Spleen (tissue), 7 donors: Measurements from ENCODE around the gene ZNF124.

Experiments used
- POLR2AphosphoS5 ChIP-seq, 3 donors: sonication (generic); formaldehyde crosslinking; IDR thresholded peaks; one replicate each; pipeline ENCODE4 v1.5.1; 2017; ENCODE audit warnings: antibody characterized with exemption in 3 of 3
- TF ChIP-seq, protein P1 (sequence below), 11 experiments: fragments of 200-600 bp in 7 of 11; fragments of 450-650 bp in 4 of 11; sonication (generic) in 4 of 11; IDR thresholded peaks in 8 of 11; conservative IDR thresholded peaks in 3 of 11; 1 replicate in 7 of 11; 2 replicates in 4 of 11; pipeline versions ENCODE4 v1.4.0 to v1.8.0; 2016 to 2021; ENCODE audit warnings: antibody characterized with exemption in 11 of 11, inconsistent platforms in 4 of 11, mild to moderate bottlenecking in 1 of 11
- donor health status: DM: no; HTN: no; CAD: no; lungs with moderate emphysema.
- donor health status: DM: no; HTN: no; CAD: no.
- donor health status: DM: no; HTN: no; CAD: no.

DNA sequence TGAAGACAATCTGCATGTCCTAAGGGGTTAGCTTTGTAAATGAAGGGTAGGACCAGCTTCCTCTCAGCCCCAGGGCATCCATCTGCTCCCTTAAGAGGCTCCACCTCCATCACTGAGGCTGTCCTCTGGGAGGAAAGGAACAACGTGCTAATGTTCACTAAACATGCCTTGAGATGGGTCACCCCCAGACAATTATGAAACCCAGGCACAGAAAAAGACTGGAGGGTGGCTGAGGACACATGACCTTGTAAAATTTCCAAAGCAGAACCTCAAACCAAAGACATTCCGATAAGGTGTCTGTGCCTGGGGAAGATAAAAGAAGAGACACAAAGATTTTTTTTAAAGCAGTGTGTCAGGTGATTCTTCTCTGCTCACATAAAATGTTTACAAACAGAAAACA lies 37.6 kb upstream of the ZNF124 start:
- TF ChIP-seq POLR2AphosphoS5 (IDR thresholded peaks at IDR 0.05), result no peak
- TF ChIP-seq, protein P1, sequence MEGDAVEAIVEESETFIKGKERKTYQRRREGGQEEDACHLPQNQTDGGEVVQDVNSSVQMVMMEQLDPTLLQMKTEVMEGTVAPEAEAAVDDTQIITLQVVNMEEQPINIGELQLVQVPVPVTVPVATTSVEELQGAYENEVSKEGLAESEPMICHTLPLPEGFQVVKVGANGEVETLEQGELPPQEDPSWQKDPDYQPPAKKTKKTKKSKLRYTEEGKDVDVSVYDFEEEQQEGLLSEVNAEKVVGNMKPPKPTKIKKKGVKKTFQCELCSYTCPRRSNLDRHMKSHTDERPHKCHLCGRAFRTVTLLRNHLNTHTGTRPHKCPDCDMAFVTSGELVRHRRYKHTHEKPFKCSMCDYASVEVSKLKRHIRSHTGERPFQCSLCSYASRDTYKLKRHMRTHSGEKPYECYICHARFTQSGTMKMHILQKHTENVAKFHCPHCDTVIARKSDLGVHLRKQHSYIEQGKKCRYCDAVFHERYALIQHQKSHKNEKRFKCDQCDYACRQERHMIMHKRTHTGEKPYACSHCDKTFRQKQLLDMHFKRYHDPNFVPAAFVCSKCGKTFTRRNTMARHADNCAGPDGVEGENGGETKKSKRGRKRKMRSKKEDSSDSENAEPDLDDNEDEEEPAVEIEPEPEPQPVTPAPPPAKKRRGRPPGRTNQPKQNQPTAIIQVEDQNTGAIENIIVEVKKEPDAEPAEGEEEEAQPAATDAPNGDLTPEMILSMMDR (IDR thresholded peaks at IDR 0.05 in 8 of 11, conservative IDR thresholded peaks at IDR 0.05 in 3 of 11), result no peak
